ENCODE data around the gene GPR6.

The GPR6 gene, protein sequence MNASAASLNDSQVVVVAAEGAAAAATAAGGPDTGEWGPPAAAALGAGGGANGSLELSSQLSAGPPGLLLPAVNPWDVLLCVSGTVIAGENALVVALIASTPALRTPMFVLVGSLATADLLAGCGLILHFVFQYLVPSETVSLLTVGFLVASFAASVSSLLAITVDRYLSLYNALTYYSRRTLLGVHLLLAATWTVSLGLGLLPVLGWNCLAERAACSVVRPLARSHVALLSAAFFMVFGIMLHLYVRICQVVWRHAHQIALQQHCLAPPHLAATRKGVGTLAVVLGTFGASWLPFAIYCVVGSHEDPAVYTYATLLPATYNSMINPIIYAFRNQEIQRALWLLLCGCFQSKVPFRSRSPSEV

DNA sequence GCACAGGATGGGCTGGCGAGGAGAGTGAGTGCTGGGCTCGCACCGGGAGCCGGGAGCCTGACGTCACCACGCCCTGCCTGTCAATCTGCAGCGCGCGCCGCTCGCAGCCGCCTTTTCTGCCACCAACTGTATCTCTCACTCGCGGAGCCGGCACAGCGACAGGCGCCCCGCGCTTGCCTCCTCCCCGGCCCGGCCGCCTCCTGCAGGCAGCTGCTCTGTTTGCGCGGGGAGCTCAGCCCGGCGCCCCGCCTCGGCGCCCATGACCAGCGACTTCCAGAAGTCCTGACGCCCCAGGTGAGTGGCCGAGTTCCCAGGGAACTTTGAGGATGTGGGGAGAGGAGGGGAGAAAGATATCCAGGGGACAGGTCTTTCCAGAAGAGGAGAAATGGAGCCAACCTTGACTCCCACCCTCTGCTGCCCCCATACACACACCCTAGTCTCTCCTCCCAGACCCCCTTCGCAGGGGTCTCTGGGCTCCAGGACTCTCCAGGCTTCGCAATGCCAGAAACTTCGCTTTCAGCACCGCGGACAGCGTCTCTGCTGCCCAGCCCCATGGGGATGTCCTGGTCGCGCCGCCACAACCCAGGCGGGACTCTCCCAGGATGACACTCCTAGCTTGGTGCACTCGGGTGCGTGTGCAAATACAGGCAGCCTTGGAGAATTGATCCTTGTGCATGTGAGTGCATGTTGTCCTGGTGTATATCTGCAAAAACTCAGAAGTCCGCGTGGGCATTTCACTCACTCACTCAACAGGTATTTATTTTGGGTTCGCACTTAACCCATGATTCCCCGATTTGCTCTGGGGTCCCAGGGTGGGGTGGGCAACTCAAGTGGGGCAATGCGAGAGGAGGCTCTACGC lies at the start of gene GPR6:
Gene GPR6, plus strand, starts transcription at position 138 of the 859 bp plus-strand sequence. CDS start 802 bp downstream, outside the sequence.
- peak; percentile 15 for DNase-seq

DNA sequence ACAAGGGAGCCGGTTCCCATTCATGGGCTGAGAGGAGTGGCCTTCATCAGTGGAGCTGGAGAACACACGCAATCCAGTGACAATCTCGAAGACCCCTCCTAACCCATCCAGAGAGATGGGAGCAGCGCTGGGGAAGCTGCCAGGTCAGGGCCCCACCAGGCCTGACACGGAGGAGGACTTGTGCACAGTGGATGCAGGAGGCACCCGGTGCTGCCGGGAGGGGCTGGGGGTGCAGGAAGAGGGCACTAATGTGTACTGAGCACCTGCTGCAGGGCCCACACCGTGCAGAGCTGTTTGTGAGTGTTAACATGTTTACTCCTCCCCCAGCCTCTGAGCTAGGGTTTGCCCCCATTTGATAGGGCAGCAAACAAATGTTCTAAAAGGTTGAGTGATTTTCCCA lies 43.8 kb upstream of the GPR6 start:
- no peak for DNase-seq

DNA sequence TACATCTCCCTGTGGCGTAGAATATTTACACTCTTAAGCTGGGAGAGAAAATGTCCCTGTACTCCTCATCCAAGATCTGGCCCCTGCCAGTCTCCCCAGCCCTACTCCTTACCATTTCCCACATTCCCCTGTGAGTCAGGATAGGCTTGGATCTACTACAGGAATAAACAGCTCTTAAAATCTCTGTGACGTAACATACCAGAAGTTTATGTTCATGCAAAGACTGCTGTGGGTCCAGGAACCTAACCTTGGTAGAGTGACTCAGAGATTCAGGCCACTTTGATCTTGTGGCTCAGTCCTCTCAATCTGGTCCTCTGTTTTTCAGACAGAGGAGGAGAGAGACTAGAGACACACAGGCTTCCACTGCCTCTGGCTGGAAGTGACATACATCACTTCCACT lies 38.5 kb upstream of the GPR6 start:
- DNase-seq: no peak

DNA sequence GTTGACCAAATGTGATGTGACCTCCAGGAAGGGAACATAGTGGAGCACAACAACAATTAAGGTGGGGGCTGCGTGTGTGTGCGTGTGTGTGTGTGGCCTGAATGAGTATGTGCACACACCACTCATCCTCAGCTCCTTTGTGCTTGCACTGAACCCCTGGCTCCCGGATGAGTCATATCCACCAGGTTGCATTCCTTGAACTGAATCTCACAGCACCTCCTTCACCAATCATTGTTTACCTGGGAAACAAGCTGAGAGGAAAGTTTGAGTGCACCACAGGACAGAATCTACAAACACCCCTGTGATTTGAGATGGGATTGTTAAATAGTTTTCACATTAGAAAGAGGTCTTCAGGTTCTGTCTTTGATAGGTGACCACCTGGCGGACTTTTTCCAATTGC lies 33.7 kb upstream of the GPR6 start:
- no peak for DNase-seq

DNA sequence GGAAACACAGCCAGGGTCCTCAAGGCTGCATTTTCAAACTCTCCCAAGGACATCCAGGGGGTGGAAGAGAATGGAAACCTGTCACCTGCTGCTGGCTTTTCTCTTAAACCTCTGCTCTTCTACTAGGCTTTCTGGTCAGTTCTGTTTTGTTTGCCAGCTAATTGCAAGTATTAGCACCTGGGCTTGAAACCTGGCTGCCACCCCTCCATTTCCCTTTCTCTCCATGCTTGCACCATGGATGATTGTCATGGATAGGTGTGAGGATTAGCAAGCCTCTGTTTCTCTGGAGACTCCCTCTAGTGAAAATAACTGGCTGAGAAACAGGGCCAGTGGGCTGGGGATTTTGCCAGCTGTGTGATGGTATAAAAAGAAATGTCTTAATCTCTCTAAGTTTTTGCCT lies 33.0 kb upstream of the GPR6 start:
- DNase-seq: no peak

DNA sequence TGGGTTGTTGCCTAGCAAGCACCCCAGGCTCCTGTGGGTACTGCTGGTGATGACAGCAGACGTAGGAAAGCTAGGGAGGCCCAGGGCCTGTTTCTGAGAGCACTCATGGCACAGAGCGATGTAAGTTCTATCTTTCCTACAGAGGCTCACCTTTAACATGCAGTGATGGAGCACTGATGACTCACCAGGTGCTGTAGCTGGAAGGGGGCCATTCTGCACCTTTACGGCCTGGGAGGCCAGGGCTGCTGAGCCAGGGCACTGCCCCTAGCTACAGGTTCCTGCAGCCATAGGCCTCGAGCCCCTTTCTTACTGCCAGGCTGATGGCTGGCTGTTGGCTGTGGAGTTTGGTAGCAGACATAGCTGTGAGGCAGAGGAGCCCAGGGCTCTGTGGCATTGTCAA lies 31.1 kb upstream of the GPR6 start:
- no peak for DNase-seq

DNA sequence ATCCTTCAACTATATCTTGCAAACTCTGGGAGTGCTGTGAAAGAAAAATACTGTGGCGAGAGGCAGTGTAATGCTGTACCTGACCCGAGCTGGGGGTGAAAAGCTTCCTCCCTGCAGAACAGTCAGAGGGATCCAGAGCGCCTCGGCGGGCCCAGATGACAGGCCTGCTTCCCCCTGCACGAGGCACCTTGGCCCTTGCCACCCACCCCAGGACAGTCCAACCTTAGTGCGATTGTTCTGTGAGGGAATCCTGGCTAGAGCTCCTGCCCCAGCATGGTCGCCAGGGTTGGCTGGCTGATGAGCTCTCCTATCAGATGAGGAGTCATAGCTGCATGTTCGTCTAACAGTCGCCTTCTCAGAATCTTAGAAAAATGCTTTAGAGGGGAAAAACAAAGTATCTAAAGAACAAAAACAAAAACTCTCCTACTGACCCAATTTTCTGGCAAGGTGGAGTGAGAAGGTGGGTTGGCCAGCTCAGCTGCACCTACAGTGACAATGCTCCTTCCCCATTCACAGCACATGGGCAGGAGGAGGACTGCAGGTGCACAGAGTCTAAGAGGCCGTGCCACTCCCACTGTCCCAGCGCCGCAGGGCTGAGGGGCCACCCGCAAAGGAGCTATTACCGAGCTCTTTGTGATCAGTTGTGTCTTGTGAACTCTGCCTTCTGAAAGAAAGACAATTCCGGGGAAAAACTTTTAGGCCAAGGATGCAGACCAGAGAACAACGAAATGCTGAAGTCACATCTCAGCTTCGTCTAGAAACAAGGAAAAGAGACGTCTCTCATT lies 28.6 kb upstream of the GPR6 start:
- DNase-seq: no peak

DNA sequence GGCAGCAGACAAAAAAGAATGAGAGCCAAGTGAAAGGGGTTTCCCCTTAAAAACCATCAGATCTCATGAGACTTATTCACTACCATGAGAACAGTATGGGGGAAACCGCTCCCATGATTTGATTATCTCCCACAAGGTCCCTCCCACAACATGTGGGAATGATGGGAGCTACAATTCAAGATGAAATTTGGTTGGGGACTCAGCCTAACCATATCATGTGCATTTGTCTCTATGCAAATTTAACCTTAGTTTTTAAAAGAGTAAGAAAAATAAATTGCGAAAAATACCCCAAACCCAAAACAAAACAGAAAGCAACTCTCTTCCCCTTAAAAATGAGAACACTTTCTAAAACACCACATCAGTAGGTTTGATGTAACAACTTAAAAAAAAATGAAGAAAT lies 22.6 kb upstream of the GPR6 start:
- DNase-seq: no peak

DNA sequence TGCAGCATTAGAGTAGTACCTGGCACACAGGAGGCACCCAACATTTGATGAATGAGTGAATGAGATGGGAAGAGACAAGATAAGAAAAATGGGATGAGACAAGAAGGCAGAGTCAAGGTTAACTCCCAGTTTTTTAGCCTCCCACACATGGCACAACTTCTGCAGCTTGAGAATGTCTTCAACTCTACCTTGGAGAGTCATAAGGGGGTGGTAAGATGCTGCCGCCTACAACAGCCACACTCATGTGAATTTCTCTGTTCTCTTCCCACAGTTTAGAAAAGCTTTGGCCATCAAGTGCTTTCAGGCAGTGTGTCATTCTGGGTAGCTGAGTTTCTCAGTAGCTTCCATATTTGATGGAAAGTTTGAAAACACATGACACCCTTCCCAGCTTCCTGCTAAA lies 19.5 kb upstream of the GPR6 start:
- DNase-seq: no peak

DNA sequence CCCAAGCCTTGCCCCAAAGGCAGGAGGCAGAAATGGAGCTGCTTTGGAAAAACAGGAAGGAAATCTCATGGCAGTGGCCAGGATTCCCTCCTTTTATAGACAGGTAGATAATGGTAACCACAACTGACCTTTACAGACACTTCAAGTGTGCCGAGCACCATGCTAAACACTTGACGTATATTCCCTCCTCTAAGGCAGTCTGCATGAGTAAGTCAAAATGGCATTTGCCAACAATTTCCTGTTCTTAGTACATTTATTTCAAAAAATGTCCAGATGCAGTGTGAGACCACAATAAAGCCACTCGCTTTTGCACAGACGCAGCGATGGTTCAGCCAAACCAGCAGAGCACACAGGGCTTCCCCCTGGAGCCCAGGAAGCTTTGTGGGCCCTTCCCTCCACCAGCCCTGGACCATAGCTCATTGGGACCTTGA lies 16.5 kb upstream of the GPR6 start:
- DNase-seq: no peak

DNA sequence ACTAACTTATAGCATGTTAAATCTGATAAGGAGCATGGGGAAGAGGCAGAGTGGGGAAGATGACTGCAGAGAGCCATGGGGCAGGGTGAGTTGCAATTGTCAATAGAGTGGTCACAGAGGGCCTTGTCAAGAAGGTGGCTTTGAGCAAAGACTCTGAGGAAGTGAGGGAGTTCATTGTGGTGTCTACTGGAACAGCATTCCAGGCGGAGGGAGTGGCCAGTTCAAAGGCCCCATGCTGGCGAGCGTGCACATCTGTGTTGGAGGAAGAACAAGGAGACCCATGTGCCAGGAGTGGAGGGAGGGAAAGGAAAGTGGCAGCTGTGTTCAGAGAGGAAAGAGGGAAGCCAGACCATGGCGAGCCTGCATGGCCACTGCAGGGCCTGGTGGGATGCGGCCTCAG lies 15.8 kb upstream of the GPR6 start:
- DNase-seq: no peak

DNA sequence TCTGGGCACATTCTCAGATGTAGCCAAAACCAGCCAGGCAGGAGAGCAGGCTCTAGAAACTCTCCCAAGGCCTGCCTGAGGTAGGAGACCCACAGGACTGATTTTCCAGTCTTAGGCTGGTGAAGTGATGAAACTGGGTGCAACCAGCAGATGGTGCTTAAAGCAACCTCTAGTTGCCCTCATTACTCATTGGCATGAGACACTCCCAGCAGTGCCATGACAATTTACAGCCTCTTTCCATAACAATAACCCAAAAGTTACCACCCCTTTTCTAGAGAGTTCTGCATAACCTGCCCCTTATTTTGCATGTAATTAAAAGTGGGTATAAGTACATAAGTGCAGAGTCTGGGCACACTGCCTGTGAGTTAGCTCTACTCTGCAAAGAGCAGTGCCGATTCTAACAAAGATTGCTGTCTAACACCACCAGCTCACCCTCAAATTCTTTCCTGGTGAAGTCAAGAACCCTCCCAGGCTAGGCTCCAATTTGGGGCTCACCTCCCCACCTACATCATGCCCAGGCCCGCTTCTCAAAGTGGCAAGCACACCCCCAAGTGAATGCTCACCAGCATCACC lies 14.4 kb upstream of the GPR6 start:
- no peak for DNase-seq

DNA sequence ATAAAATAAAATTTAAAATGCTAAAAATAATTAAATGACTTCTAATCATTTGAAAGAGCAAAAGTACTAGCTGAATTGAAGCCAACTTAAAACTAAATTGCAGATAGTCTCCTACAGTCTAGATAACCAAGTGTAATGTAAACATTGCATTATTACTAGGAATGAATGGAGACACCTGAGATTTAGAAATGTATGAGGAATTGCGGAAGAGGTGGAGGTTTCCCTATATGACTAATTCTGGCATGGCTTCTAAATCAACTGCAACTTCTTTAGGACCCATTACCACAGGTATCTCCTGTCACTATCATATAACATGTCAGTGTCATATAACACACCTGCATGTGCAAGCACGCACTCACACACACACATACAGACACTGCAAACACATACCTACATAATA lies 13.2 kb upstream of the GPR6 start:
- no peak for DNase-seq

DNA sequence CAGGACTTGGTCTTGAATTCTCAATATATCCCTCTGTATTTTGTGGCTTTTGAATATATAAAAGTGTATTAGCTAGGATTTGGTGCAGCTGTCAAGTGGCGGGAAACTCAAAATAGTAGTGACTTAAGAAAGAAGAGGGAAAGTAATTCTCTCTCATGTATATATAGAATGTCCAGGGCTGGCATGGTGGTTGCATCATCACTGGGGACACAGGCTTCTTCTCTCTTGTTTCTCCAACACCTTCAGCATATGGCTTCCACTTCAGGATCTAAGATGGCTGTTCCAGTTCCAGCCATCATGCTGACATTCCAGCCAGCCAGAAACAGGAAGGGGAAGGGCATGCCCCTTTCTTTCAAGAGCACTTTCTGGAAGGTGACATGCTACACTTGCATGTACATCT lies 11.8 kb upstream of the GPR6 start:
- no peak for DNase-seq

DNA sequence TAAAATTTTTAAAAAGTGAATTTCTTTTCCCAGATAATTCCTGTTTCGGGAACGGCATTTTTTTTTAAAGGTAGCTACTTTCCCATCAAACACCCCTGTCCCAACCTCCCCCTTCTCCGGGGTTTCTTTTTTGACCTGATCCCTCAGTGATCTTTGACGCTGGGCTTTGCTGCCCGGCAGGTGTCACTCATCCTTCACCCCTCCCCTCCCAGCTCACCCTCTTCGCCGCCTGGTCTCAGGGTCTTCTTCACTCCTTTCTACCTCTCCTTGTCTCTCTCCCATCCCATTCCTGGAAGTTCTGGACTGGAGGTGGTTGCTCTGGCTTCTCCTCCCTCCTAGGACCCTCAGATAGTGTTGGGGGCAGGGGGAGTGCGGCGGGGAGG lies 329 bp upstream of the GPR6 start:
- DNase-seq: no peak

DNA sequence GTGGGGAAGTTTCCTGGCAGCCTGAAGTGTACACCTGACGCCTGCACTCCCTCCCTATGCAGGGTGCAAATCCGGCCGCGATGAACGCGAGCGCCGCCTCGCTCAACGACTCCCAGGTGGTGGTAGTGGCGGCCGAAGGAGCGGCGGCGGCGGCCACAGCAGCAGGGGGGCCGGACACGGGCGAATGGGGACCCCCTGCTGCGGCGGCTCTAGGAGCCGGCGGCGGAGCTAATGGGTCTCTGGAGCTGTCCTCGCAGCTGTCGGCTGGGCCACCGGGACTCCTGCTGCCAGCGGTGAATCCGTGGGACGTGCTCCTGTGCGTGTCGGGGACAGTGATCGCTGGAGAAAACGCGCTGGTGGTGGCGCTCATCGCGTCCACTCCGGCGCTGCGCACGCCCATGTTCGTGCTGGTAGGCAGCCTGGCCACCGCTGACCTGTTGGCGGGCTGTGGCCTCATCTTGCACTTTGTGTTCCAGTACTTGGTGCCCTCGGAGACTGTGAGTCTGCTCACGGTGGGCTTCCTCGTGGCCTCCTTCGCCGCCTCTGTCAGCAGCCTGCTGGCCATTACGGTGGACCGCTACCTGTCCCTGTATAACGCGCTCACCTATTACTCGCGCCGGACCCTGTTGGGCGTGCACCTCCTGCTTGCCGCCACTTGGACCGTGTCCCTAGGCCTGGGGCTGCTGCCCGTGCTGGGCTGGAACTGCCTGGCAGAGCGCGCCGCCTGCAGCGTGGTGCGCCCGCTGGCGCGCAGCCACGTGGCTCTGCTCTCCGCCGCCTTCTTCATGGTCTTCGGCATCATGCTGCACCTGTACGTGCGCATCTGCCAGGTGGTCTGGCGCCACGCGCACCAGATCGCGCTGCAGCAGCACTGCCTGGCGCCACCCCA lies 1.2 kb downstream of the GPR6 start:
- no peak for DNase-seq

DNA sequence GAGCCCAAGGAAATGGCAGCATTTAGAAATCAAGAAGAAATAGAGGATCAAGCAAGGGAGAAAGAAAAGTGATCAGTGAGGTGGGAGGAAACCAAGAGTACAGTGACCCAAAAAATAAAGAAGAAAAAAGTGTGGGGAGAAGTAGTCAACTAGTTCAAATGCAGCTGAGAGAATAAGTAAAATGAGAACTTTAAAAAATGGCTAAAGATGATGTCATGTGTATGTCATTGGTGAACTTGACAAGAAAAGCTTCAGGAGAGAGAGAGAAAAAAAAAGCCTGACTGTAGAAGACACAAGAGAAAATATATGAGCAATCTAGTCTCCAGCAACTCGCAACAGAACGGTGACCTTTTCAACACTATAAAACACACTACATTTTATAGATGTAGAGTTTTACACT lies 6.3 kb downstream of the GPR6 start:
- no peak for DNase-seq

DNA sequence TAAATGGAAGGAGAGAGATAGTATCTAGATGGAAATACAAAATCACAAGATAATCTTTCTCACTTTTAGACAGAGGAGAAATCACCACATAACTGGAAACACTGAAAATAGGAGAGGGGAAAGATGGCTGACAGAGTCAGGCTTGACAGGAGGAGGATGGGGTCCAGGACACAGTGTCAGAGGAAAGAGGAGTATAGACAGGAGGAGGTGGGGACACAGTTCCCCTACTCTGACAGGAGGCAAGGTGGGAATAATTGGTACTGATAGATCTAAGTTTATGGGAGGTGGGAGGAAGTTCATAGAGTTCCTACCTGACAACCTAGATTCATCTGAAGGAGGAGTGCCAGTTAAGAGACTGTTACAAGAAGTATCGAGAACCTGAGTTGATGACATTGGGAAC lies 9.1 kb downstream of the GPR6 start:
- DNase-seq: no peak

DNA sequence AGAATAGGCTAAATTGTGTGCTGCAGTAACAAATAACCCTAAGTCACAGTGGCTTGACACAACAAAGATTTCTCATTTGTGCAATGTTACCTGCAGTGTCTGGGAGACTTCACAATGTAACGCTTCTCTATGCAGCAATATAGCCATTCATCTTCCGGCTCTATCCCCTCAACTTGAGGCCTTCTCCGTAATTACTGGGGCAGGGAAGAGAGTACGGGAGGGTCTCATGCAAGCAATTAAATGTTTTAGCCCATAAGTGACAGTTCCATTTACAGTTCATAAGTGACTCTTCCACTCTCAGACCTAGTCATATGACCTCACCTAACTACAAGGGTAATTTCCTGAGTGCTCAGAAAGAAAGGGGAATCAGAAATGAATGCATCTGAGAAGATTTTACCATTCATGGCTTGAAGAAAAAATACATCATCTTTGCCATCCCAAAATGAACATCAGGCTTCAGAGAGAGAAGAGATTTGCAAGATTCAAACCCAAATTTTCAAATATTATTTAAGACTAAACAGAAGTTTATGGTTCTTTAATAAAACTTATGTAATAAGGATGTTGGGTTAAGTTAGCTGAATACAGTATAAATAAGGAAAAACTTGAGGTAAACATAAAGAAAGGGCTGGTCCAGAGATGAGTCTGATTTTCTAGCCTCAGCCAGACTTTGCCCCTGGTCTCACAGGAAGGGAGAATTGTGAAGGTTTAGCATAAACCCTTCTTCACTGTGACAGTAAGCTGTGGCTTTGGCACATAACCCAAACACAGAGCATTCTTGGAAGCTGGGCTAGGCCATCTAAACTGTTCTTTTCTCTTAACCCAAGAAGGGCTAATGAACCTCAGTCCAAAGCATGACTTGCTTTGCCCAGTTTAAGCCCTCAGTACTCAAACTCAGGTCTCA lies 13.3 kb downstream of the GPR6 start:
- no peak for DNase-seq

DNA sequence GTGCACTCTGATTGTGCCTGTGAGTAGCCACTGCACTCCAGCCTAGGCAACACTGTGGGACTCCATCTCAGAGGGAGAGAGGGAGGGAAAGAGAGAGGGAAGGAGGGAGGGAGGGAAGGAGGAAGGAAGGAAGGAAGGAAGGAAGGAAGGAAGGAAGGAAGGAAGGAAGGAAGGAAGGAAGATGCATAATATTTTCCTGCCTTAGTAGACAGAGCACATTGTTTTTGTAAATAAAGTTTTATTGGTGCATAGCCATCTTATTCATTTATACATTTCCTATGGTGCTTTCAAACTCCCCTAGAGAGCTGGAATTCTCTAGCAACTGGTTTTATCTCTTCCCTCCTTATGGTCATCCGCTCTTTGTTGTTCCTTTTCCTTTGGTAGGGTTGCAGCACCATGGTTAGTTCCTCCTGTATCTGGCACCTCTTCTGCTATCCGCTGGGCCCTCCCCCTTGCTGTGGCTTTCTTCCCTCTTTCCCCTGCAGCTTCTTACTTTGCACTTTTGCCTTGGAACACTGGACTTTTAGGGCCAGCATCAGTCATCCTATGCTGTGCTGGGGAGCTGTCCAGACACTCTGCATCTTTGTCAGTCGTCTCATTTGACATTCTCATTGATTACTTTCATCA lies 20.2 kb downstream of the GPR6 start:
- no peak for DNase-seq

DNA sequence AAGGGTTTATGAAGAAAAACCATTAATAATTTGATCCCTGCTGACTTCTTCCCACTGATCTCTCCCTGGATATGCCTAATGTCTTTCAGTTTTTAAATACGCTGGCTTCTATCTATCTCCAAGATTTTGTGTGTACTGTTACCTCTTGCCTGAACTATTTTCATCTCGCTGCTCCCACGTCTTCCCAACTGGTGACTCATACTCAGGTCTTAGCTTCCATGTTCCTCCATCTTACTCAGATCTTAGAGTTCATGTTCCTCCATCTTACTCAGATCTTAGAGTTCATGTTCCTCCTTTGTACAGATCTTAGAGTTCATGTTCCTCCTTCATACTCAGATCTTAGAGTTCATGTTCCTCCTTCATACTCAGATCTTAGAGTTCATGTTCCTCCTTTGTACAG lies 21.6 kb downstream of the GPR6 start:
- DNase-seq: no peak

Measured in stimulated activated CD4-positive, alpha-beta T cell treated with anti-CD3 and anti-CD28 coated beads, Interleukin-4, amount 100 ng/mL, for 24 hours (primary cell).